NCI-H128 (cell line): ENCODE results near the gene PITPNC1.
"Not testable (repeated sequence)": the region's sequence is repeated elsewhere in the genome, so short reads cannot be mapped to it uniquely, and the experiment has no call there.

ENCODE experiments used
- DNase-seq: peaks from one replicate; lab custom pipeline; 2025; ENCODE audit not compliant: unreplicated experiment; lab: John Stamatoyannopoulos, UW

Gene PITPNC1

GRCh38 chr17:67456103-67456502, 79.0 kb downstream of the PITPNC1 start:
- DNase-seq: no peak

GRCh38 chr17:67456889-67457288, 79.8 kb downstream of the PITPNC1 start:
- no peak for DNase-seq

GRCh38 chr17:67458203-67458602, 81.1 kb downstream of the PITPNC1 start:
- DNase-seq: no peak

- DNase-seq: no peak
Measured at GRCh38 chr17:67459985-67460384, 82.9 kb downstream of the PITPNC1 start.

- no peak for DNase-seq
Measured at GRCh38 chr17:67461228-67461780, 84.2 kb downstream of the PITPNC1 start.

- DNase-seq: no peak
Measured at GRCh38 chr17:67461876-67462275, 84.8 kb downstream of the PITPNC1 start.

GRCh38 chr17:67466251-67466796, 89.2 kb downstream of the PITPNC1 start:
- DNase-seq: no peak

- peak; percentile 0 for DNase-seq
Measured at GRCh38 chr17:67467500-67468455, 90.7 kb downstream of the PITPNC1 start.

- no peak for DNase-seq
Measured at GRCh38 chr17:67469208-67469980, 92.3 kb downstream of the PITPNC1 start.

GRCh38 chr17:67470163-67470562, 93.1 kb downstream of the PITPNC1 start:
- DNase-seq: no peak

GRCh38 chr17:67471118-67471517, 94.0 kb downstream of the PITPNC1 start:
- no peak for DNase-seq

- DNase-seq: not testable (repeated sequence)
Measured at GRCh38 chr17:67472606-67473005, 95.5 kb downstream of the PITPNC1 start.

- DNase-seq: no peak
Measured at GRCh38 chr17:67474081-67474661, 97.1 kb downstream of the PITPNC1 start.

GRCh38 chr17:67475161-67475937, 98.3 kb downstream of the PITPNC1 start:
- peak; percentile 44 for DNase-seq

GRCh38 chr17:67476787-67477335, 99.8 kb downstream of the PITPNC1 start:
- no peak for DNase-seq

GRCh38 chr17:67477687-67478086, 100.6 kb downstream of the PITPNC1 start:
- no peak for DNase-seq

GRCh38 chr17:67478401-67479041, 101.4 kb downstream of the PITPNC1 start:
- no peak for DNase-seq

- DNase-seq: no peak
Measured at GRCh38 chr17:67479148-67479547, 102.1 kb downstream of the PITPNC1 start.

GRCh38 chr17:67480959-67481358, 103.9 kb downstream of the PITPNC1 start:
- DNase-seq: not testable (repeated sequence)
